ENCODE data around the gene API5.

Gene API5

GRCh38 chr11:43360361-43361032 lies 48.7 kb downstream of the API5 start:
- DNase-seq = peak; percentile 31

DNA sequence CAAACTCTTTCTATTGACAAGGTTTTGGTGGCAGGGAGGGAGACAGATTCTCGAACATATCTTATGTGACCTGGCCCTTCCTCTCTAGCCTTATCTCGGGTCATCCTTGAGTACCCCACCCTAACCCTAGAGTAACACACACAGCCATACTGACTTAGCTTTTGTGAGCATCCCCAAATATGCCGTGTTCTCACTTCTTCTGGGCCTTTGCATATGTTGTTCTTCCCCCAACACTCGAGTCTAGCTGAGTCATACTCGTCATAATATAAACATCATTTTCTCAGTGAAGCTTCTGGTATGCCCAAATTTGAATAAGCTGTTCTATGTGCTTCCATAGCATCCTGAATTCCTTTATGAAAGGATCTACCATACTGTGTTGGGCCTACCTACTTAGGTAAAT lies 54.9 kb downstream of the API5 start:
- DNase-seq = no peak

- peak; percentile 70 for DNase-seq
Observed at GRCh38 chr11:43367382-43368178, 55.8 kb downstream of the API5 start.

DNA sequence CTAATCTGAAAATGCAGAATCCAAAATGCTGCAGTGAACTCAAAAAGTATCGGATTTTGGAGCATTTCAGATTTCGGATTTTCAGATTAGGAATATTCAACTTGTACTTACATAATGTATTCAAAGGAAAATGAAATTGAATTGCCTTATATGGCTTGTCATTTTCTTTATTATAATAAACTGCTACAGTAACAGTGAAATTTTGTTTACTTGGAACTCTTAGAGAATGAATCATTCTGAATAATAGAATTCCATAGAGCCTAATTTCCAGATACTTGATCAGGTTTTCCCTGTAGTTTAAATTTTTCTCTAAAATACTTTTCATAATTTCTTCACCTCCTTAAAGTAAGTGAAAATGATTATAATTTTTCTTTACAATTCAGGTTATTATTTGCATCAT lies 64.3 kb downstream of the API5 start:
- DNase-seq = no peak

DNA sequence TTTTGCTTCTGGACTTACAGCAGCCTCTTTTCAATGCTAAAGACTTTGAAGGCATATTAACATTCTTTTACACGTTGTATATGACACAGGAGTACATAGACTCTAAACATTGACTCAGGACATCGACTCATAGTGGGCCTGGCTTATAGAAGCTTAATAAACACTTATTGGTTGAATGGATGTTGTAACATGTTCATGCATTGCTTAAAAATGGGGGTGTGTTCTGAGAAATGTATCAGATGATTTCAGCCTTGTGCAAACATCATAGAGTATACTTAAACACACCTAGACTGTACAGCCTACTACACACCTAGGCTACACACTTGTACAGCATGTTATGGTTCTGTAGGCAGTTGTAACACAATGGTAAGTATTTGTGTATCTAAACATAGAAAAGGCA lies 64.8 kb downstream of the API5 start:
- DNase-seq = no peak

- no peak for DNase-seq
Observed at GRCh38 chr11:43377389-43377788, 65.6 kb downstream of the API5 start.

DNA sequence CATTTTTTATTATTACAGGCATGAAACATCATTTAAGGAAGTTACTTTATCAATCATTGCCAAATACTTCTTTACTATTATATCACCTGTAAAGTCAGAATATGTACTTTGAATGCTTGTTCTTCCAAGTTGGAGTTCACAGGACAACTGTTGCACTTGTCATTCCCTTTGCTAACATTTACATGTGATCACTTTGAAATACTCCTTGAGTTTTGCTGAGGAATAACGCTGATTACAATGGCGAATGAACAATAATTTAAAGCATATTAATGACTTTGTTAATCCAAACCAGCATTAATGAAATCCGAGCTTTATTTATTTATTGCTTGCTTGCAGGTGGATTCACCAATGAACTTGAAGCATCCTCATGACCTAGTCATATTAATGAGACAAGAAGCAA lies 67.1 kb downstream of the API5 start:
- DNase-seq = no peak

DNA sequence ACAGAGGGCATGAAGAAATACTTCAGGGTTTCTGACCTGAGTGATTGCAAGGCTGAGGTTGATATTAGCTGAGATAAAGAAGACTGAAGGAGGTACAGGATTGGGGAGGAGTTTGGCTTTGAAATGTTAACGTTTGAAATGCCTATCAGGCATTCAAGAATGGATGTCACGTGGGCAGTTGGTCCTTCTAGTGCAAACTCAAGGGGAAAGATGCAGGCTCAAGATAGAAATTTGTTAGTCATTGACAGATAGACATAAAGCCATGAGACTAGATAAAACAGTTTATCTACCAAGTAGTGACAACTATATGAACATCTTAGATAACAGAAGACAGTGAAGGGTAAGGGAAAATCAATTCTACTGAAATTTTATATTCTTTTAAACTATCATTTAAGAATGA lies 70.0 kb downstream of the API5 start:
- no peak for DNase-seq

DNA sequence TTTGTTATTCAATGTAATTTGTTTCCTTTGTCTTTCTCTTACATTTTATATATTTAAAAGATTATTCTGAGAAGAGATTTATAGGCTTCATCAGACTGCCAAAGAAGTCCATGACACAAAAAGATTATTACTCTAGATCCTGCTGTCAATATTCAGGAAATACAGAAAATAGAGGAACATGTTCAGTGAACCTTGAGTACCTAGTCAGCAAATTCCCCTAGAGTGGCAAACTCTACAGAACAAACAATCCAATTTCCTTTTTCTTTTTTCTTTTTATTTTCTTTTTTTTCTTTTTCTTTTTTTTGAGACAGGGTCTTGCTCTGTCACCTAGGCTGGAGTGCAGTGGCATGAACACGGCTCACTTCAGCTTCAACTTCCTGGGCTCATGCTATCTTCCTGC lies 70.8 kb downstream of the API5 start:
- DNase-seq = no peak

GRCh38 chr11:43384393-43384792 lies 72.6 kb downstream of the API5 start:
- no peak for DNase-seq

DNA sequence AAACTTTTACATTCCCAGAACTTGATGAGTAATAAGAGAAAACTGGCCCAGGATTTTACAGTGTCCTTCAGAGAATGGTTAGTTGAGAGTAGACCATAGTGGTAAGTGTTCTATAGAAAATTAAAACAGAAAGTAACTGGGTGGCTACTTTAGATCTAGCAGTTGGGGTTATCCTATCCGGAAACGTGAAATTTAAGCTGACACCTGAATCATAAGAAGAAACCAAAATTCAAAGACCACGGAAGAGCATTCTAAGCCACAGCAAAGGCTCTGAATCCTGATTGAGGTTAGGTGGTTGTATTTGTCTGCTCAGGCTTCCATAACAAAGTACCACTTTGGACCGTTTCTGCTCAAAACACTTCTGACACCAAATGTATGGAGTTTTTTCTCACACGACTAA lies 80.9 kb downstream of the API5 start:
- no peak for DNase-seq

DNA sequence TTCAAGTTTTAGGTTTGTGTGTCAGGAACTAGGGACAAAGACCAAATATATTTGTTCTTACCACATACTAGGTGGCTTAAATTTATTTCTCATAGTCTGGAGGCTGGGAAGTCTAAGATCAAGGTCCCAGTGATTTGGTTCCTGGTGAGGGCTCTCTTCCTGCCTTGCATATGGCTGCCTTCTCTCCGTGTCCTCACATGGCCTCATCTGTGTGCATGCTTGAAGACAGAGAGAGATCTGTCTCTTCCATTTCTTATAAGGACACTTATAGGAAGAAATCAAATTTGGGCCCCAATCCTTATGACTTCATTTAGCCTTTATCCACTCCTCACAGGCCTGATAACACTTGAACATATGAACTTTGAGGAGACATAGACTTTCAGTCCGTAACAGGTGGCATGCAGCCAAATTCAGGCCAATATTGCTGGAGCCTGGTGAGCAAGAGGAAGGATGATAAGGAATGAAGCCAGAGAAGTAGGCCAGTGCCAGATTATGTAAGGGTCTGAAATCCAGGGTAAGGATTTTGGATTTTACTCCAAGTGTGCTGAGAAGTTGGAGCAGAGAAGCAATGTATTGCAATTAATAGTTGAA lies 82.1 kb downstream of the API5 start:
- DNase-seq = no peak
